Loucy (cell line): ENCODE results near the gene NKPD1.

Source experiments
- H2AFZ ChIP-seq: fragments of 200-600 bp; sonication (generic); 2 replicates; pipeline ENCODE4 v1.6.0; 2016; ENCODE audit warnings: antibody characterized with exemption, mild to moderate bottlenecking, low read length, moderate library complexity
- H3F3A ChIP-seq: fragments of 200-600 bp; 2 replicates; pipeline ENCODE4 v1.6.0; 2016; ENCODE audit warnings: antibody characterized with exemption, low read depth, mild to moderate bottlenecking
- H3K27me3 ChIP-seq: fragments of 200-600 bp; sonication (generic); 2 replicates; pipeline ENCODE4 v1.6.1; 2014; ENCODE audit warnings: low read length, mild to moderate bottlenecking; ENCODE audit not compliant: insufficient read depth, poor library complexity, severe bottlenecking
- H3K36me3 ChIP-seq: fragments of 200-600 bp; sonication (generic); 2 replicates; pipeline ENCODE4 v1.6.1; 2016; ENCODE audit warnings: low read length; ENCODE audit not compliant: insufficient read depth
- H3K4me1 ChIP-seq: fragments of 200-600 bp; sonication (generic); 2 replicates; pipeline ENCODE4 v1.5.1; 2014; ENCODE audit warnings: low read length, mild to moderate bottlenecking; ENCODE audit not compliant: insufficient read depth, poor library complexity, severe bottlenecking
- H3K4me2 ChIP-seq: fragments of 200-600 bp; sonication (generic); 2 replicates; pipeline ENCODE4 v1.6.0; 2014; ENCODE audit warnings: antibody characterized with exemption, low read length, low read depth, mild to moderate bottlenecking; ENCODE audit not compliant: poor library complexity, severe bottlenecking
- H3K4me3 ChIP-seq: fragments of 200-600 bp; sonication (generic); 2 replicates; pipeline ENCODE4 v1.5.1; 2014; ENCODE audit warnings: low read length, mild to moderate bottlenecking, mixed read lengths; ENCODE audit not compliant: poor library complexity, severe bottlenecking
- H3K79me2 ChIP-seq: fragments of 200-600 bp; sonication (generic); 2 replicates; pipeline ENCODE4 v1.6.1; 2014; ENCODE audit warnings: low read length; ENCODE audit not compliant: insufficient read depth
- H3K9ac ChIP-seq: fragments of 200-600 bp; sonication (generic); 2 replicates; pipeline ENCODE4 v1.6.0; 2014; ENCODE audit warnings: mild to moderate bottlenecking, low read depth, low read length, moderate library complexity; ENCODE audit not compliant: poor library complexity, severe bottlenecking
- H3K9me2 ChIP-seq: fragments of 200-600 bp; sonication (generic); replicated peaks from 2 replicates; pipeline ENCODE4 v1.6.1; 2016; ENCODE audit warnings: low read depth, low read length, mixed read lengths
- H3K9me3 ChIP-seq: fragments of 200-600 bp; sonication (generic); 2 replicates; pipeline ENCODE4 v1.6.1; 2014; ENCODE audit warnings: mild to moderate bottlenecking, antibody characterized with exemption, low read length, low read depth; ENCODE audit not compliant: insufficient read depth
- H4K20me1 ChIP-seq: fragments of 200-600 bp; sonication (generic); 2 replicates; pipeline ENCODE4 v1.6.0; 2014; ENCODE audit warnings: antibody characterized with exemption, low read length, mild to moderate bottlenecking; ENCODE audit not compliant: insufficient read depth, poor library complexity, severe bottlenecking
- EZH2phosphoT487 ChIP-seq: fragments of 200-600 bp; IDR thresholded peaks from 2 replicates; pipeline ENCODE4 v1.6.1; 2018; ENCODE audit warnings: antibody characterized with exemption, mild to moderate bottlenecking, moderate library complexity, borderline replicate concordance
- TF ChIP-seq, protein P1 (sequence below): fragments of 200-600 bp; sonication (generic); conservative IDR thresholded peaks from 2 replicates; pipeline ENCODE4 v1.5.1; 2014; ENCODE audit warnings: mild to moderate bottlenecking, antibody characterized with exemption, low read length

The NKPD1 gene

DNA sequence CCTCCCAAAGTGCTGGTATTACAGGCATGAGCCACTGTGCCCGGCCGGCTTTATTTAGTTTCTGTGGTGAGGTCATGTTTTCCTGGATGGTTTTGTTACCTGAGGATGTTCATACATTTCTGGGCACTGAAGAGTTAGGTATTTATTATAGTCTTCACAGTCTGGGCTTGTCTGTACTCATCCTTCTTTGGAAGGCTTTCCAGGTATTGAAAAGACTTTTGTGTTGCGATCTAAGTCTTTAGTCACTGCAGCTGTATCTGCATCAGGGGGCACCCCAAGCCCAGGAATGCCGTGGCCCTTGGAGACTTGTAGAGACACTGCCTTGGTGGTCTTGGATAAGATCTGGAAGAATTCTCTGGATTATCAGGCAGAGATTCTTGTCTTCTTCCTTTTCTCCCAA lies 30.6 kb upstream of the NKPD1 start:
- H3K4me3 ChIP-seq, result no peak overlapping the region
- no peak overlapping the region for H2AFZ ChIP-seq
- no peaks in the 10 kb centered on the region for H3F3A ChIP-seq
- no peaks in the 10 kb centered on the region for H3K36me3 ChIP-seq
- no peaks in the 10 kb centered on the region for H3K9me3 ChIP-seq
- no peaks in the 10 kb centered on the region for H3K4me1 ChIP-seq
- no peak overlapping the region for H3K4me2 ChIP-seq
- no peaks in the 10 kb centered on the region for H3K79me2 ChIP-seq
- no peaks in the 10 kb centered on the region for H4K20me1 ChIP-seq
- H3K9ac ChIP-seq, result no peak overlapping the region
- TF ChIP-seq, protein P1, sequence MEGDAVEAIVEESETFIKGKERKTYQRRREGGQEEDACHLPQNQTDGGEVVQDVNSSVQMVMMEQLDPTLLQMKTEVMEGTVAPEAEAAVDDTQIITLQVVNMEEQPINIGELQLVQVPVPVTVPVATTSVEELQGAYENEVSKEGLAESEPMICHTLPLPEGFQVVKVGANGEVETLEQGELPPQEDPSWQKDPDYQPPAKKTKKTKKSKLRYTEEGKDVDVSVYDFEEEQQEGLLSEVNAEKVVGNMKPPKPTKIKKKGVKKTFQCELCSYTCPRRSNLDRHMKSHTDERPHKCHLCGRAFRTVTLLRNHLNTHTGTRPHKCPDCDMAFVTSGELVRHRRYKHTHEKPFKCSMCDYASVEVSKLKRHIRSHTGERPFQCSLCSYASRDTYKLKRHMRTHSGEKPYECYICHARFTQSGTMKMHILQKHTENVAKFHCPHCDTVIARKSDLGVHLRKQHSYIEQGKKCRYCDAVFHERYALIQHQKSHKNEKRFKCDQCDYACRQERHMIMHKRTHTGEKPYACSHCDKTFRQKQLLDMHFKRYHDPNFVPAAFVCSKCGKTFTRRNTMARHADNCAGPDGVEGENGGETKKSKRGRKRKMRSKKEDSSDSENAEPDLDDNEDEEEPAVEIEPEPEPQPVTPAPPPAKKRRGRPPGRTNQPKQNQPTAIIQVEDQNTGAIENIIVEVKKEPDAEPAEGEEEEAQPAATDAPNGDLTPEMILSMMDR, result no peak
- no peak for TF ChIP-seq EZH2phosphoT487
- no peaks in the 10 kb centered on the region for H3K27me3 ChIP-seq
- no peaks in the 10 kb centered on the region for H3K9me2 ChIP-seq

DNA sequence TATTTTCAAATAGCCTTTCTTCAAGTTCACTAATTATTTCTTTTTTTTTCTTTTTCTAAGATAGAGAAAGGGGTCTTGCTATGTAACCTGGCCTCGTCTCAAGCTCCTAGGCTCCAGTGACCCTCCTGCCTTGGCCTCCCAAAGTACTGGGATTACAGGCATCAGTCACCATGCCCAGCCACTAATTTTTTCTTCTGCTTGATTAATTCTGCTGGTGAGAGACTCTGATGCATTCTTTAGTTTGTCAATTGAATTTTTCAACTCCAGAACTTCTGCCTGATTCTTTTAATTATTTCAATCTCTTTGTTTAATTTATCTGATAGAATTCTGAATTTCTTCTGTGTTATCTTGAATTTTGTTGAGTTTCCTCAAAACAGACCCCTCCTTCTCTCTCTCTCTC lies 29.2 kb upstream of the NKPD1 start:
- Histone ChIP-seq H3K9me2 (no peaks in the 10 kb centered on the region), H3K27me3 (no peaks in the 10 kb centered on the region), H3K4me1 (no peaks in the 10 kb centered on the region), H3F3A (no peaks in the 10 kb centered on the region), H3K9ac (no peak overlapping the region), H3K4me2 (no peak overlapping the region), H2AFZ (no peak overlapping the region), H3K79me2 (no peaks in the 10 kb centered on the region), H3K4me3 (no peak overlapping the region), H4K20me1 (no peaks in the 10 kb centered on the region), H3K9me3 (no peaks in the 10 kb centered on the region), H3K36me3 (no peaks in the 10 kb centered on the region)
- TF ChIP-seq, protein P1, result no peak
- no peak for TF ChIP-seq EZH2phosphoT487

DNA sequence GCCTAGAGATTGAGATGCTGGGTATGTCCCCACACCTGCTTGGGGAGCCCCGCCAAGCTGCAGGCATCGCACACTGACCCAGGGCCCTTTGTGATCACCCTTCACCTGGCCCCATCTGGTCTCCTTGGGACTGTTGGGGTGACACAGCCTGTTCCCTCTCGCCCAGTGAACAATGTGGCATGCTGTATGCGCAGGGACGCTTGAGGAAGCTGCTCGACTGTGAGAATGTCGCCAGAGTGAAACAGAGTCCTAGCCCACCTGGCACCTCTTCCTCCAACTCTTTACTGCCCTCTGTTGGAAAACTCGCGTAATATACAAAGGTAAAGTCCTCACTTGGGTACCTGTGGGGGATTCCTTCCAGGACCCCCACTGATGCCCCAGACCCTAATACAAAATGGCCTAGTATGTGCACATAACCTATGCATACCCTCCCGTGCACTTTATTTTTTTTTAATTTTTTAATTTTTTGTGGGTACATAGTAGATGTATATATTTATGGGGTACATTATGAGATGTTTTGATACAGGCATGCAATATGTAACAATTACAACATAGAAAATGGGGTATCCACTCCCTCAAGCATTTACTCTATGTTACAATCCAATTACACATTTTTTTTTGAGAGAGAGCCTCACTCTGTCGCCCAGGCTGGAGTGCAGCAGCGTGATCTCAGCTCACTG lies 26.8 kb upstream of the NKPD1 start:
- H2AFZ ChIP-seq, result peak overlapping the region; percentile 82
- no peaks in the 10 kb centered on the region for H3K27me3 ChIP-seq
- no peaks in the 10 kb centered on the region for H3K9me2 ChIP-seq
- H3K4me3 ChIP-seq, result no peak overlapping the region
- H3K4me2 ChIP-seq, result peak overlapping the region; percentile 55
- TF ChIP-seq, protein P1, result peak; percentile 69
- no peak for TF ChIP-seq EZH2phosphoT487
- H4K20me1 ChIP-seq, result no peaks in the 10 kb centered on the region
- H3K79me2 ChIP-seq, result no peaks in the 10 kb centered on the region
- H3K4me1 ChIP-seq, result no peaks in the 10 kb centered on the region
- H3K9me3 ChIP-seq, result no peaks in the 10 kb centered on the region
- no peaks in the 10 kb centered on the region for H3K36me3 ChIP-seq
- no peaks in the 10 kb centered on the region for H3F3A ChIP-seq
- H3K9ac ChIP-seq, result no peak overlapping the region
